Putamen (tissue), 1 donor: Measurements from ENCODE around the gene AP3B1.
A peak's percentile ranks its signal among the peaks of the same experiment; 100 is the strongest.
"Not testable (repeated sequence)": the region's sequence is repeated elsewhere in the genome, so short reads cannot be mapped to it uniquely, and the experiment has no call there.

Source experiments
- DNase-seq: peaks from one replicate; pipeline ENCODE4 v3.0.0-alpha.2; 2016; ENCODE audit warnings: low spot score

The AP3B1 gene

DNA sequence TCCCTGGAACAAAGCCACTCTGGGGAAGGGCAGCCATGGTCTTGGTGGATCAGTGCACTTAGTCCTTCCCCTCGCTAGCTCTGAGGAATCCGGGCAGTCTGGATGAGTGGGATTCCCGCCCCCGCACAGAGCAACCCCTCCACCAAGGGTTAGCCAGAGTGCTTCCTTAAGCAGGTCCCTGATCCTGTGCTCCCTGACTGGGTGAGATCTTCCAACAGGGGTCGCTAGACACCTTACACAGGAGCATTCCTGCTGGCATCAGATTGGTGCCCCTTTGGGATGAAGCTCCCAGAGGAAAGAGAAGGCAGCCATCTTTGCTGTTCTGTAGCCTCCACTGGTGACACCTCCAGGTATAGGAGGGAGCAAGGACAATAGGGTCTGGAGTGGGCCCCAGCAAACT lies 228.8 kb downstream of the AP3B1 start:
- DNase-seq: no peak

DNA sequence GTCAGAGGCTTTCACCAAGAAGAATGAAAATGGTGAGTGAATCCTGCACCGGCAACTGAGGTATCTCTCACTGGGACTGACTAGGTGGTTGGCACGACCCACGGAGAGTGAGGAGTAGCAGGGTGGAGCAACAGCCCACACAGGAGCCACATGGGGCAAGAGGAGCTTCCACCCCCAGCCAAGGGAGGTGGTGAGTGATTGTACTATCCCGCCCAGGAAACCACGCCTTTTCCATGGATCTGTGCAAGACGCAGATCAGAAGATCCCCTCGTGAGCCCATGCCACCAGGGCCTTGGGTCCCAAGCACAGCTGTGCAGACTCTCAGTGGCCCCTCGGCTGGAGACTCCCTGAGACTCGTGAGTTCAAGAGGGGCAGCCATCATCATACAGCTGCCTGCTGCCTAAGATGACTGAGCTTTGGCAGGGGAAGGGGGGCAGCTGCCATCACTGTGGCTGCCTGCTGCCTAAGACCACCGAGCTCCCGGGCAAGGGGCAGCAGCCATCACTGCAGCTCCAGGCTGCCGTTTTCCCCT lies 229.5 kb downstream of the AP3B1 start:
- no peak for DNase-seq

GRCh38 chr5:78063495-78063894 lies 231.0 kb downstream of the AP3B1 start:
- no peak for DNase-seq

DNA sequence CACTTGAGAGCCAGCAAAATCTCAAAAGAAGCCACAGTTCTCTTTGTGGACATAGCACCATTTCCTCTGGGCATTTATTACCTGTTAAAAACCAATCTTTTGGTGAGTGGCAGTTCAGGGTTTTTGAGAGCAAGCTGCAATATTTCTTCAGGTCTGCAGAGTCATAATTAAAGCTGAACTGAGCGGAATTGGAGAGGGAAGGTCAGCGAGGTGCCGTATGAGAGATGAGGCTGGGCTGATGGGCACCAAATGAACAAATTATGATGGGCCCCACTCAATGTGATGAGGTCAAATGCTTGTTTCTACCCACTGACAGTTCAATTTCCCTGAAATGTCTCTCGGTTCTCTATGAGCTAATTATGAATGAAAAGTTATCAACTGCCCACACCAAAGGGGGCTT lies 231.9 kb downstream of the AP3B1 start:
- DNase-seq: no peak

DNA sequence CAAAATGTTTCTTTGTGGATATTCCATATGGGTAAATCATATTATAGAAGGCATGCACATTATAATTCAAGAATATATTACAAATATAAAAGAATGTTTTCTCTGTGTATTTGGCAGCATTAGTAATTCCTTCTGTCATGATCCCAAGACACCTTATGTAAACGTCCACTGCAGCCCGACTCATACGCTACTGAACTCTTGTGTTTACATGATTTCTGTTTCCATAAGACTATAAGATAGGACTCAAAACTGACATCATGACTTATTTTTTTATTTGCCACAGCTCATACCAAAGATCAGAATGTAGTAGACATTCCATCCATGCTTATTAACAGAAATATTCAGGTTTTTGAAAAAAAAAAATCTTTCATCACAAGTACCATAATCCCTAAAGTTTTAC lies 234.1 kb downstream of the AP3B1 start:
- no peak for DNase-seq

DNA sequence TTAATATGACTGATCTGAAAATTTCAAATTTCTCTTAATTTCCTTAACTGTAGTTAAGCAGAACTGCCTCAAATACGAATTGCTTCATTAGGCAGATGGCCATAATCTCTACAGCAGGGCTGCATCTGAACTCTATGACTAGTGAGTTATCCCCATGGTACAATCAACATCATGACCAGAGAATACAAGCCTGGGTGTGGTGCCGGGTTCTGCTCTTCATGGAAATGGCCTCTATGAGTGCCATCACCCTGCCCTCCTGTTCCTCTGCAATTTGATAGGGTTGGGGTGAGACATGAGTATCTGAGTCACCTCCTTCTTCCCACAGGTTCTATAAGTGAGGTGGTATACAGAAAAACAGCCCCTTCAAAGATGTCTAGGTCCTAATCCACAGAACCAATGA lies 235.9 kb downstream of the AP3B1 start:
- no peak for DNase-seq

- DNase-seq: no peak
Measured at GRCh38 chr5:78056901-78057514, 237.5 kb downstream of the AP3B1 start.

DNA sequence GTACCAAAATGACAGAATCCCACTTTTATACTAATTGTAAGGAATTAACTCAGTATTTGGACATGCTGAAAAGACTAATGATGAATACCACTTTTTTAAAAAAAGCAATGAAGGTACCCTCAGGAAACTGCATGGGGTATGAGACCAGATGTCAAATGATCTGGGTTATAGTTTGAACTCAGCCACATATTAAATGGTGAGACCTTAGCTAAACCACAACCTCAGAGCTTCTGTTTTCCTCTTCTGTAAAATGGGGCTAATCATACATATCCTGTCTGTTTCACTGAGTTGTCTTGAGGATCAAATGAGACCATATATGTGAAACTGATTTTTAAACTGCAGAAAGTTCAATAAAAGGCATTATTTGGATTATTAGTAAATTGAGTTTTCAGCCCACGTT lies 238.4 kb downstream of the AP3B1 start:
- no peak for DNase-seq

DNA sequence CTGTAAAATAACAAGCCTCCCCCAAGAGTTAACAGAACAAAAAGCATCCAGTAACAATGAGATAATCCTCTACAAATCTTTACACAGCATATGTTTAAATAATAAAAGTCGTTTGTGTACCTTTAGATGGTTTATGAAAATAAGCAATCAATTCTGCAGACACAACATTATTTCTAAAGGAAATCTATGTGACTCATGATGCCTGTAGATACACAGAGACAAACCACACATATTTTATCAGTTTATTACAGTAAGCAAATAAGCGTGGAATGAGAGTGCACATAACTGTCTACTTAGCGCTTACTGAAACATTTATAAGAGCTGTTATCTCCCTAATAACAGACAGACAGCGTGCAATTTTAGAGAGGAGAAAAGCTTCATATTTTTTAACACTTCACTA lies 243.6 kb downstream of the AP3B1 start:
- DNase-seq: no peak

DNA sequence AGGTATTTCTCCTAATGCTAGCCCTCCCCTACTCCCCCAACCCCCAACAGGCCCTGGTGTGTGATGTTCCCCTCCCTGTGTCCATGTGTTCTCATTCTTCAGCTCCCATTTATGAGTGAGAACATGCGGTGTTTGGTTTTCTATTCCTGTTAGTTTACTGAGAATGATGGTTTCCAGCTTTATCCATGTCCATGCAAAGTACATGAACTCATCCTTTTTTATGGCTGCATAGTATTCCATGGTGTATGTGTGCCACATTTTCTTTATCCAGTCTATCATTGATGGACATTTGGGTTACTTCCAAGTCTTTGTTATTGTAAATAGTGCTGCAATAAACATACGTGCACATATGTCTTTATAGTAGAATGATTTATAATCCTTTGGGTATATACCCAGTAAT lies 247.7 kb downstream of the AP3B1 start:
- not testable (repeated sequence) for DNase-seq

DNA sequence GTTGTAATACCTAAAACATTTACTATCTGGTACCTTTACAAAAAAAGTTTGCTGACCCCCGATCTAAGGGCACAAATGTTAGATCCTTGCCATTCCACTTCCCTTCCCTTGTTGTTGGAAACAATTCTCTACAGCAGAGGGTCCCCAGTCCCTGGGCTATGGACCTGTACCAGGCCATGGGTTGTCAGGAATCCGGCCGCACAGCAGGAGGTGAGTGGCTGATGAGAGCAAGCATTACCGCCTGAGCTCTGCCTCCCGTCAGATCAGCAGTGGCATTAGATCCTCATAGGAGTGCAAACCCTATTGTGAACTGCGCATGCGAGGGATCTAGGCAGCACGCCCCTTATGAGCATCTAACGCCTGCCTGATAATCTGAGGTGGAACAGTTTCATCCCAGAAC lies 248.5 kb downstream of the AP3B1 start:
- no peak for DNase-seq

DNA sequence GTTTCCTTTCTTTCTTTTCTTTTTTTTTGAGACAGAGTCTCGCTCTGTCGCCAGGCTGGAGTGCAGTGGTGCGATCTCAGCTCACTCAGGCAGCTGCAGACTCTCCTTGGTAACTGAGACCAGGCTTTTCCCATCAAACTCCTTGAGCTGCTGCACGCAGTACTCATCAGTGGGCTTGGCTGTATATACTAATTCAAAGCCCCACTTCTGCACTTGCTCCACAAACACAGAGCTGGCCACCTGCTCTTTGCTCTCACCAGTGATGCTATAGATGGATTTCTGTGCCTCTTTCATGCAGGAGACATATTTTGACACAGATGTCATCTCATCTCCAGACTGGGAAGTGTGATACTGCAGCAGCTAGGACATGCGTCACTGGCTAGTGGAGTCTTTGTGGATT lies 252.7 kb downstream of the AP3B1 start:
- no peak for DNase-seq

GRCh38 chr5:78025540-78025939 lies 269.0 kb downstream of the AP3B1 start:
- DNase-seq: no peak

- no peak for DNase-seq
Measured at GRCh38 chr5:78019744-78020143, 274.8 kb downstream of the AP3B1 start.

DNA sequence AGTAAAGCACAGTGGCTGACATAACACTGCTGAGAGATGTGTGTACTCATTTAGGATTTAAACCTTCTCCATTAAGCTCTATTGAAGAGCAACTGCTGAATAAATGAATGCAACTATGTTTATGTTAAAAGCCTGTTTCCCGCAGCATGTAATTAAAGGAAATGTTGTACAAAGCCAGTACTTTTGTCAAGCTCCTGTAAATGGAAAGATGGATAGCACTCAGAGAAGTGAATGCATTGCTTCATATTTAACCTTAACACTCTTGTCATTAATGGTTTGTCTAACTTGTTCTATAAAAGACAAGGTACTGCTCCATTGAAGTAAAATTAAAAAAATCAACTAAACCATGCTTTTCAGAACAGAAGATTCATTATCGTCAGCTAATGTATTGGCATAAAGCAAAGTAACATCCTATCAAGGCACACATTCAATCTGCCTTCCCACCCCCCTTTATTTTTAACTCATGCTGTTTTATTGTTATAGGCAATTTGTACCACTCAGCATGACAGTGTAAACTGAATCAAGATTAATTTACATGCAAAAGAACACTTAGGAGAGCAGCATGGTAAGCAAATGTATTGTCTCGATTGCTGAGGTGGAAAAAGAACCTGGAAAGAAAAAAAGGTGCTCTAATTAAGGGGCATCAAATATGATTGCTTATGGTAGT lies 277.5 kb downstream of the AP3B1 start:
- no peak for DNase-seq

DNA sequence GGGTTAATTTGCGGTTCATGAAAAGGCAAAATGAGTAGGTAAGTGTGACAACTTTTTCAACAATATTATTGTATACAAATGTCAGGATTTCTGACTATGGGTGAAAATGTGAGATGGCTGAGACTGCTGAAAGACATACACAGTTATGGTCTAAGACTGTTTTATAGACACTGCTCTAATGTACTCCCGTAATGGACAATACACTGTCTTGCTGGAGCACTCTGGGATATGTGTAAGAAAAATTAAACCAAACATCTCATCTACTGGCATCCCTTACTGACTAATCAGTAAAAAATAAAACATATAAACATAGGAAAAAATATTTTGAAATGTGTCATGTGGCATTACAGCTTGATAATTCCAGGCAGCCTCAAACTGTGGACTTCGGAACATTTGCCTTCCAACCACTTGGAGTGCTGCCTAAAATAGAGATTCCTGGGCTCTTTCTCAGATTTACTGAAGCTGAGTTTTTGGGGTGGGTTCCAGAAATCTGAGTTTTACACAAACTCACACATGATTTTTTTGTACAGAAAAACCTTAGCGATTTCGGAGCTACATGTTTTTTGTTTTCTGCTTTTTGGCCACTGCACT lies 284.5 kb downstream of the AP3B1 start:
- DNase-seq: no peak

- DNase-seq: peak; percentile 83
Measured at GRCh38 chr5:78008356-78008967, 286.0 kb downstream of the AP3B1 start.

DNA sequence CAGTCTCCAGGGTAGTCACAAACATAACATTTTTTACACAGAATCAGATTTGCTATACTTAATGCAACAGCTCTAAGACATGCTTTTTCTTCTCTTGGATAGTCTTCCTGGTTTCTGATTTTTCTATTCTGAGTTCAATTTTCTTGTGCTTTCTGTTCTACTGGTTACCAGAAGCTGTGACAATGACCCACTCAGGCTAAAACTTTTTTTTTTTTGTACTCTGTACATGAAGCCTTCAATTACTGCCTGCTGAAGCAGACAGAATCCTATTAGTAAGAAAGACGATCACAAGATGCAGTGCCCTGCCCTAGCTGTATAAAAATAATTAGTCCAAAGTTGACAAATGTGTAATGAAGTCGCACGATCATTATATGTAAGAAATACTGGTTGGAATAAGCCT lies 287.3 kb downstream of the AP3B1 start:
- DNase-seq: no peak

- no peak for DNase-seq
Measured at GRCh38 chr5:78006449-78006848, 288.0 kb downstream of the AP3B1 start.

GRCh38 chr5:78005021-78005785 lies 289.3 kb downstream of the AP3B1 start:
- DNase-seq: no peak

GRCh38 chr5:78004559-78004958 lies 289.9 kb downstream of the AP3B1 start:
- no peak for DNase-seq

DNA sequence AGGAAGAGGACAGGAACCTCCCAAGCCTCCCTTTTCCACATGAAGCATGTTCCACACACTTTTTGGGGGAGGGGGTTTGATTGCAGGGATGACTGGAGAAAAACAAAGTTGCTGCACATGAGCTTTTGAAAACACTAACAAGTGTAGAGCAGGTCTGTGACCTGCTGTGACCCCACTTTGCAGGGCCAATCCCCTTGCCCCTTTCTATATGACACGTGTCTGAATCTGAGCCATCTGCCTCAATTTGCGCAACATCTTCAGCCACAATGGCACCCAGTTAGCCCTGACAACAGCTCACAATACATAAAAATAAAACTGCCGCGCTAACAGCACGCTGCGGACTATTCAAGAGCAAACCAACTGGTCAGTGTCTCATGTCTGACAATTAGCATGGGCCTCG lies 290.6 kb downstream of the AP3B1 start:
- no peak for DNase-seq
